Type B pancreatic cell (in vitro differentiated cells): ENCODE results near the gene TEX29. TPM values are rescaled to one million over a fixed set of nuclear protein-coding genes. Genes with fewer than 3 reads are reported as not detected.

Source experiments
- DNase-seq: peaks from one replicate; pipeline ENCODE4 v3.0.0; 2021; ENCODE audit warnings: mixed read lengths; ENCODE audit not compliant: unreplicated experiment; ENCODE audit errors: extremely low spot score
- H3K27ac Mint-ChIP-seq: 2 replicates; pipeline ENCODE4 v1.8.0; 2021; ENCODE audit warnings: mild to moderate bottlenecking, mixed read lengths
- H3K27me3 Mint-ChIP-seq: 2 replicates; pipeline ENCODE4 v1.8.0; 2021; ENCODE audit warnings: mixed read lengths
- H3K36me3 Mint-ChIP-seq: 2 replicates; pipeline ENCODE4 v1.8.0; 2021; ENCODE audit warnings: mixed read lengths
- H3K4me1 Mint-ChIP-seq: one replicate; pipeline ENCODE4 v1.8.0; 2021; ENCODE audit warnings: mixed read lengths; ENCODE audit not compliant: unreplicated experiment
- H3K4me3 Mint-ChIP-seq: 2 replicates; pipeline ENCODE4 v1.8.0; 2021; ENCODE audit warnings: mild to moderate bottlenecking, mixed read lengths
- H3K9me3 Mint-ChIP-seq: 2 replicates; pipeline ENCODE4 v1.8.0; 2021; ENCODE audit warnings: mixed read lengths
- CTCF ChIP-seq: fragments of 200-600 bp; sonication (generic); conservative IDR thresholded peaks from 2 replicates; pipeline ENCODE4 v1.5.0; 2021; ENCODE audit warnings: antibody characterized with exemption, mild to moderate bottlenecking
- total RNA-seq: library from RNA; stranded (reverse); gene quantifications from 2 replicates; pipeline ENCODE4 v1.2.1, GENCODE V29; 2021; ENCODE audit warnings: low replicate concordance

The TEX29 gene
- total RNA-seq, 1 donor from 2014 or later: 0.92 TPM

- H3K4me3 Mint-ChIP-seq: no peak overlapping the region
- H3K27ac Mint-ChIP-seq: no peak overlapping the region
- no peak for TF ChIP-seq CTCF
- H3K9me3 Mint-ChIP-seq: peaks cover 7% of the 10 kb centered on the region
- peaks cover 3% of the 10 kb centered on the region for H3K27me3 Mint-ChIP-seq
- H3K4me1 Mint-ChIP-seq: peaks cover 5% of the 10 kb centered on the region
- no peaks in the 10 kb centered on the region for H3K36me3 Mint-ChIP-seq
- DNase-seq: peak; percentile 42
Measured at GRCh38 chr13:111380431-111380830, 60.0 kb downstream of the TEX29 start.

GRCh38 chr13:111382411-111382810 lies 62.0 kb downstream of the TEX29 start:
- Mint-ChIP-seq H3K27me3 (peaks cover 3% of the 10 kb centered on the region), H3K27ac (no peak overlapping the region), H3K4me3 (no peak overlapping the region), H3K4me1 (peaks cover 5% of the 10 kb centered on the region), H3K9me3 (peaks cover 7% of the 10 kb centered on the region), H3K36me3 (no peaks in the 10 kb centered on the region)
- TF ChIP-seq CTCF: no peak
- DNase-seq: peak; percentile 34

- H3K9me3 Mint-ChIP-seq: peaks cover 7% of the 10 kb centered on the region
- H3K27me3 Mint-ChIP-seq: peaks cover 3% of the 10 kb centered on the region
- DNase-seq: peak; percentile 15
- TF ChIP-seq CTCF: no peak
- no peak overlapping the region for H3K4me3 Mint-ChIP-seq
- H3K4me1 Mint-ChIP-seq: peaks cover 5% of the 10 kb centered on the region
- H3K27ac Mint-ChIP-seq: no peak overlapping the region
- H3K36me3 Mint-ChIP-seq: no peaks in the 10 kb centered on the region
Measured at GRCh38 chr13:111382877-111383276, 62.4 kb downstream of the TEX29 start.

GRCh38 chr13:111383591-111384440 lies 63.4 kb downstream of the TEX29 start:
- no peak for TF ChIP-seq CTCF
- DNase-seq: peak; percentile 51
- no peaks in the 10 kb centered on the region for H3K36me3 Mint-ChIP-seq
- peaks cover 5% of the 10 kb centered on the region for H3K4me1 Mint-ChIP-seq
- H3K27me3 Mint-ChIP-seq: peaks cover 3% of the 10 kb centered on the region
- peaks cover 7% of the 10 kb centered on the region for H3K9me3 Mint-ChIP-seq
- H3K4me3 Mint-ChIP-seq: no peak overlapping the region
- no peak overlapping the region for H3K27ac Mint-ChIP-seq

- no peak for TF ChIP-seq CTCF
- H3K9me3 Mint-ChIP-seq: peaks cover 6% of the 10 kb centered on the region
- H3K27me3 Mint-ChIP-seq: peaks cover 2% of the 10 kb centered on the region
- no peak overlapping the region for H3K27ac Mint-ChIP-seq
- H3K4me1 Mint-ChIP-seq: peaks cover 5% of the 10 kb centered on the region
- DNase-seq: peak; percentile 34
- H3K4me3 Mint-ChIP-seq: no peak overlapping the region
- H3K36me3 Mint-ChIP-seq: no peaks in the 10 kb centered on the region
Measured at GRCh38 chr13:111384441-111385182, 64.2 kb downstream of the TEX29 start.
